HT-29 (cell line): Measurements from ENCODE around the gene FAM161B. TPM values are rescaled to one million over a fixed set of nuclear protein-coding genes. Genes with fewer than 3 reads are reported as not detected.
"Not testable (repeated sequence)": the region's sequence is repeated elsewhere in the genome, so short reads cannot be mapped to it uniquely, and the experiment has no call there.

Source experiments
- DNase-seq: peaks from one replicate; pipeline ENCODE4 v3.0.0-alpha.2; 2015; ENCODE audit warnings: low spot score
- total RNA-seq: library from RNA; depleted of rRNA; stranded (reverse); fragments of >200 nt; shearing (Covaris generic); gene quantifications from 2 replicates; pipeline ENCODE4 v1.2.3, GENCODE V29; 2014; rRNA removed

The FAM161B gene
- 0.31 and 0.39 TPM in 2 replicates for total RNA-seq

- DNase-seq, result peak; percentile 94
Measured at GRCh38 chr14:73949752-73950734, at the start of gene FAM161B, which contains the start of gene COQ6. TSS of gene FAM161B (minus strand) at chr14:73950094. CDS start at chr14:73950026, 68 bp downstream. TSS of gene COQ6 (plus strand) at chr14:73950302. CDS start at chr14:73950333, 31 bp downstream.

- no peak for DNase-seq
Measured at GRCh38 chr14:73998726-73999125, 48.8 kb upstream of the FAM161B start.

- peak; percentile 19 for DNase-seq
Measured at GRCh38 chr14:73997944-73998447, 48.1 kb upstream of the FAM161B start.

- DNase-seq, result peak; percentile 44
Measured at GRCh38 chr14:73997108-73997943, 47.4 kb upstream of the FAM161B start.

- DNase-seq, result peak; percentile 15
Measured at GRCh38 chr14:73996731-73997107, 46.8 kb upstream of the FAM161B start.

- peak; percentile 37 for DNase-seq
Measured at GRCh38 chr14:73995977-73996378, 46.1 kb upstream of the FAM161B start.

- DNase-seq, result not testable (repeated sequence)
Measured at GRCh38 chr14:73994926-73995325, 45.0 kb upstream of the FAM161B start.

GRCh38 chr14:73991092-73991491 is 41.2 kb upstream of the FAM161B start:
- no peak for DNase-seq

- not testable (repeated sequence) for DNase-seq
Measured at GRCh38 chr14:73988656-73989055, 38.8 kb upstream of the FAM161B start.

- DNase-seq, result no peak
Measured at GRCh38 chr14:73988065-73988464, 38.2 kb upstream of the FAM161B start.

- DNase-seq, result peak; percentile 18
Measured at GRCh38 chr14:73977896-73978295, 28.0 kb upstream of the FAM161B start.

GRCh38 chr14:73976125-73976524 is 26.2 kb upstream of the FAM161B start:
- no peak for DNase-seq

- DNase-seq, result no peak
Measured at GRCh38 chr14:73973497-73973896, 23.6 kb upstream of the FAM161B start.

- no peak for DNase-seq
Measured at GRCh38 chr14:73968885-73969284, 19.0 kb upstream of the FAM161B start.

- no peak for DNase-seq
Measured at GRCh38 chr14:73965216-73965615, 15.3 kb upstream of the FAM161B start.

GRCh38 chr14:73961192-73961591 is 11.3 kb upstream of the FAM161B start:
- DNase-seq, result no peak

GRCh38 chr14:73958591-73958990 is 8.7 kb upstream of the FAM161B start:
- DNase-seq, result no peak

GRCh38 chr14:73955674-73956073 is 5.8 kb upstream of the FAM161B start:
- no peak for DNase-seq

- DNase-seq, result no peak
Measured at GRCh38 chr14:73953731-73954130, 3.8 kb upstream of the FAM161B start.

GRCh38 chr14:73945159-73945670 is 4.7 kb downstream of the FAM161B start:
- peak; percentile 20 for DNase-seq

GRCh38 chr14:73944432-73945158 is 5.3 kb downstream of the FAM161B start:
- DNase-seq, result no peak
